HG03521 (cell line): ENCODE data around the gene ATAD3B.
"Not testable (repeated sequence)": the region's sequence is repeated elsewhere in the genome, so short reads cannot be mapped to it uniquely, and the experiment has no call there.

Source experiments
- ATAC-seq: cut with Tn5 transposase; IDR thresholded peaks from one replicate; pipeline ENCODE4 v1.9.1; 2021; ENCODE audit warnings: mild to moderate bottlenecking, moderate library complexity; ENCODE audit not compliant: unreplicated experiment

ATAD3B gene

DNA sequence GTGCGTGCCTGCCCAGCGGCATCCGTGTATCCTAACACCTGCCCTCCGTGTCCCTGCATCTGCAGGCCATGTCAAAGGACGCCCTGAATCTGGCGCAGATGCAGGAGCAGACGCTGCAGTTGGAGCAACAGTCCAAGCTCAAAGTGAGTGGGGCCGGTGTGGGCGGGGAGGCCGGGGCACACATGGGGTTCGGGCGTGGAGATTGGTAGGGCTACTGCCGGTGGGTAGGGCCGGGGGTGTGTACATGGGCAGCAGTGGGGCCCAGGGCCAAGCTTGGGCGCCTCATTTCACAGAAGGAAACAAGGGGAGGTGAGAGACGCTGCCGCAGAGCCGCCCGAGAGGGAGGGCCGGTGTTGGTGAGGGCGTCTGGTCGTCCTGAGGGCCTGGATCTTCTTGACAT, 20.9 kb upstream of the ATAD3B start:
- ATAC-seq = not testable (repeated sequence)

DNA sequence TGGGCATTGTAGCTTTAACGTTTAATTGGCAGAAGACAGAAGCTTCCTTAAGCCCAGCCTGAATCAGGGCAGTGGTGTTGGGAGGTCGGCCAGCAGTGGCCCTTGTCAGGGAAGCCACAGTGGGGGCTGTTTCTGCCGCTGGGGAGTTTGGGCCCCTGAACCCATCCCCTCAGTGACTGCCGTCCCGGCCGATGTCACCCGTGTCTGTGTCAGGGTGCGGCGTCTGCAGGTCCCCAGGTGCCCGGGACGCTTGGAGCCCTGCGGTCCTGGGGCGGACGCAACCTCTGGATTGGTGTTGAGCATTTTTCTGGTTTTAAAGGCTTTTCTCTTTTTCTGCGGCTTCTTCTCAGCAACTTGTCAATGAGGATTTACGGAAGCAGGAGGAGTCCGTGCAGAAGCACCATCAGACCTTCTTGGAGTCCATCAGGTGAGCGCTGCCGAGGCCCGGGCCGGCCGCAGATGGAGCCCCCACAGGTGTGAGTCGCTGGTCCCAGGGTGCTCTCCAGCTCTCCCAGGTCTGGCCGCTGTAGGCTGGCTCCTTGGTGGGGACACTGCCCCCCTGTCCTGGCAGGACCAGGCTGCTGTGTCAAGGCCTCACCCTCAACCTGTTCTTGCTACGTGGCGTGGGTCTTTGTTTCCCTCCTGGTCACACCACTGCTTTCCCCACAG, 19.7 kb upstream of the ATAD3B start:
- no peak for ATAC-seq

DNA sequence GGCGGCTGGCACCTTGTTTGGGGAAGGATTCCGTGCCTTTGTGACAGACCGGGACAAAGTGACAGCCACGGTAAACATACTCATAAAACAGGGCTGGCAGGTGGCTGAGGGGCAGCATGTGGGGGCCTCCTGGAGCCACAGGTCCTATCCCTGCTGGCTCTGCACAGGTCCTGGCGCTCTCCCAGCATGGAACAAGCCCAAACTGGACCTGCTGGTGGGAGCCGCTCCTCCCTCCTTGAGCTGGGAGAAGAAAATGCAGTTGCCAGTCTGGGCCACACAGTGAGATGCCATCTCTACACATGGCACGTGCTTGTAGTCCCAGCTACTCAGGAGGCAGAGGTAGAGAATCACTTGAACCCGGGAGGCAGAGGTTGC, 19.2 kb upstream of the ATAD3B start:
- not testable (repeated sequence) for ATAC-seq

DNA sequence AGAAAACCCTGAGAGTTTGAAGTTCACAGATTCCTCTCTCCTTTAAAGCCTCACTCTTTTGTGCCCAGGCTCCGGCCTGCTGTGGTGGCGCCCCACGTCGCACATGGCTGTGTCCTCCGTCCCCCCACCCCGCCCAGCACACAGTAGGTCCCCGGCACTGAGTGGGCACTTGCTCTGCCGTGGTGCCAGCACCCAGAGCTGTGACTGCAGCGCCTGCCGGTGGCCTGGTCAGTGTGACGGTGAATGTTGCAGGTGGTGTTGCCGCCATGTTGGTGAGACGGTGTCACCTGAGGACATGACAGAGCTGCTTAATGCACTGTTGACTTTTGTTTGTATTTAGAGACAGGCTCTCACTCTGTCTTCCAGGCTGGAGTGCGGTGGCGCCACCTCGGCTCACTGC, 18.7 kb upstream of the ATAD3B start:
- no peak for ATAC-seq

DNA sequence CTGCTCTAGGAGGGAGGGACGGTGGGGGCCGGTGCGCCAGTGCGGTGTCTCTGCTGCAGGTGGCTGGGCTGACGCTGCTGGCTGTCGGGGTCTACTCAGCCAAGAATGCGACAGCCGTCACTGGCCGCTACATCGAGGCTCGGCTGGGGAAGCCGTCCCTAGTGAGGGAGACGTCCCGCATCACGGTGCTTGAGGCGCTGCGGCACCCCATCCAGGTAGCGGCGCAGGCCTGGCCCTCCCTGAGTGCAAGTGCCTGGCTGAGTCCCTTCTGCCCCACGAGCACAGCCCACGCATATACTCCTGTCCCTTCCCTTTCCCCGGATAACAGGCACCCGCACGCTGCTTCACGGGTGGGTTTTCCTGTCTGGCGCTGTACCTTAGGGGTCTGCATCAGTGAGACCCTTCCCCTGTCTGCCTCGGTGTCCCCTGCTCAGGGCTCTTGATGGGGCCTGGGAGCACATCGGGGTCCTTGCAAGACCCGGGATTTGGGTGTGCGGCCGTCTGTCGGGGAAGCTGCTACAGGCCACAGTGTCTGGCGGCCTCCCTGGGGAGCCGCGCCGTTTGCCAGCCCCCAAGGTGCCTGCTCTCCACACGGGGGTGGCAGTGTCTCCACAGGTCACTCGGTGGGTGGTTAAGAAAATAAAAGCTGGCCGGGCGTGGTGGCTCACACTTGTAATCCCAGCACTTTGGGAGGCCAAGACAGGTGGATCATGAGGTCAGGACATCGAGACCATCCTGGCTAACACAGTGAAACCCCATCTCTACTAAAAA, 17.1 kb upstream of the ATAD3B start:
- not testable (repeated sequence) for ATAC-seq

DNA sequence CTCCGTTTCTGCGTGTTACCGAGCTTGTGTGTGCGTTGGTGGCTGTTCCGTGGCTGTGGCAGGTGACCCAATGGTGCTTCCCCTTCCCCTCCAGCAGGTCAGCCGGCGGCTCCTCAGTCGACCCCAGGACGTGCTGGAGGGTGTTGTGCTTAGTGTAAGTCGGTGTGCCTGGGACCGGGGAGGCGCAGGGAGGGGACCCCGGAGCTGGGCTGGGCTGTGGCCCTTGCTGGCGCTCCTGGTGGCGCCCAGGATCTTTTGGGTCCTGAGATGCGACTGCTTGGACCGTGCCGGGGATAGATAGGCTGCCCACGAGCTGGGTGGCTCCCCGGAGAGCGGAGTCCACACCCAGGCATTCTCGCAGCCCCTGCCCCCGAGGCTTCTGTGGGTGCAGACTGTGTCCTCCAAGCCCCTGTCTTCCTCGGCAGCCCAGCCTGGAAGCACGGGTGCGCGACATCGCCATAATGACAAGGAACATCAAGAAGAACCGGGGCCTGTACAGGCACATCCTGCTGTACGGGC, 16.1 kb upstream of the ATAD3B start:
- ATAC-seq = no peak

DNA sequence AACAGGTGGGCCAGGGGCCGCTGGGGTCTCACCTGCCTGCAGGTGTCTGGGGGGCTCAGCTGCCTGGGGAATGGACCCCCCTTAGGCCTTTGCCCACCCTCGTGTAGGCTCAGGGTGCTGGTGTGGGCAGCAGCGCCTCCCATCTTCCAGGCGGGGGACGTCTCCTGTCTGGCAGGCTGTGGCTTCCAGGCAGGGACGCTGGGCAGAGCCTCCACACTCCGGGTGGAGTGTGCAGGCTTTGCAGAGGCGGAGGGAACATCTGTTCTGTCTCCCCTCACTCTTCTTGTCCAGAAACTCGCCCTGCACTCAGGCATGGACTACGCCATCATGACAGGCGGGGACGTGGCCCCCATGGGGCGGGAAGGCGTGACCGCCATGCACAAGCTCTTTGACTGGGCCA, 15.6 kb upstream of the ATAD3B start:
- ATAC-seq = not testable (repeated sequence)

DNA sequence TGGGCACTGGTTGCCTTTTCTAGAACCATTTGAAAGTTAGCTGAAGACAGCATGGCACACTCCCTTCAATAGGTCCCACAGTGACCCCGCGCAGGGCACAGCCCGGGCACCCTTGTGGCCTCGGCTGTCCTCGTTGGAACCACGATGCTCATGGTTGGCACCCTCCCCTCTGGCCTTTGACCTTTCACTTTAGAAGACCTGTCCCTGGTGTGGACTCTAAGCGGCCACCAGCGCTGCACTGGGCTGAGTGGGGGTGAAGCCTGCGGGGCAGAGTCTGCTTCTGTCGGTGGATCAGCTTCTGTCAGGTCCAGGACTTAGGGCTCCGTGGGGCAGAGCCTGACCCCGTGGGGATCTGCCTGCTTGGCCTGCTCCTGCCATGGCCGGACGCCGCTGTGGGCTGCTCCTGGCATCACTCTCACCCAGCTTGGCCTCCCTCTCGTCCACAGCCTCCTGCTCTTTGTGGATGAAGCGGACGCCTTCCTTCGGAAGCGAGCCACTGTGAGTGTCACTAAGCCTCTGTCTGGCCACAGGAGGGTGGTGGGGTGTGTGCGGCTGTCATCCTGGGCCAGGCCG, 14.8 kb upstream of the ATAD3B start:
- ATAC-seq = not testable (repeated sequence)

DNA sequence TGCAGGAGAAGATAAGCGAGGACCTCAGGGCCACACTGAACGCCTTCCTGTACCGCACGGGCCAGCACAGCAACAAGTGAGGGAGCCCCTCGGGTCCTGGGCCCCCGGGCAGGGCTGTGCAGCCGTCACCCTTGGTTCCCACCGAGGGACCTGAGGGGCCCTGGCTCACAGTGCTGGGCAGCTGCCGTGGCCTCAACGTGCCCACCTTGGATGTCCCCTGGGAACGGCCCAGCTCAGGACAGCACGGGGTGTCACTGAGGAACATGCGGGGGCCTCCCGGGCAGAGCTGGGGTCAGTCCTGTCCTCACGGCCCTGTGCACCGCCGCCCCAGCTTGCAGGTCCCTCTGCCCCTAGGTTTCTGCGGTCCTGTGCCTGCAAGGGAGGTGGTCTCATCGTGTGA, 12.4 kb upstream of the ATAD3B start:
- not testable (repeated sequence) for ATAC-seq

DNA sequence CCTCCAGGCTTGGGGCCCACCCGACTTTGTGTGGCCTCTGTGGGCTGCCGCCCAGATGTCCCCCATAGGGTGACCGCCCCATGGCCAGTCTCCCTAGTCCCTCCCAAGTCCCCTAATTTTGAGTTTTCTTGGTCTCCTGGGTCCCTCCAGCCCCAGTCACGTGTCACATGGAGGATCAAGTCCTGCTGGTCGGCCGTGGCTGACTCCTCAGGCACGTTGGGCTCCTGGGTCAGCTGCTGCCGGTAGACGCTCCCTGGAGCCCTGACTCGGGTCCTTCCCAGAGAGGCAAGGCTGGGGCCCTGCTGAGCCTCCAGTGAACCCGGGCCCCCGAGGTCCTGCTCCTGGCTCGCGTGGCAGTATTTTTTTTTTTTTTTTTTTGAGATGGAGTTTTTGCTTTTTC, 11.9 kb upstream of the ATAD3B start:
- ATAC-seq = not testable (repeated sequence)

DNA sequence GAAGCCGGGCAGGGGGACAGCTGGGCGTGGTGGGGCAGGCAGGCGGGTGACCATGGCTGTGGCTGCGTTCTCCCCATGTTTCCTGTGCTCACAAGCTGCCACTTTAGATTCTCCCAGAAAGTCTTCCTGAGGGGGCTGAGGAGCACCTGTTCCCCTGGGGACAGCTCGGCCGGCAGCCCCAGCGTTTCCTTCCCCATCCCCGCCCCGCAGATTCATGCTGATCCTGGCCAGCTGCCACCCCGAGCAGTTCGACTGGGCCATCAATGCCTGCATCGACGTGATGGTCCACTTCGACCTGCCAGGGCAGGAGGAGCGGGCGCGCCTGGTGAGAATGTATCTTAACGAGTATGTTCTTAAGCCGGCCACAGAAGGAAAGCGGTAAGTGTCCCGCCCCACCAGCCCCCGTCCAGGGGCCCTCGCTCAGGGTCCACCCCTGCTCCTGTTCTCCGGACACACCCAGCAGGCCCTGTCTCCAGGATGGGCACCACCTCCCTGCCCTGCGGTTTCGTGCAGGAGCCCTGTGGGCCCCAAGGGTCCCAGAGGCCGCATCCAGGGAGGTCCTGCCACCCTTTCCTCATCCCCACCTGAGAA, 10.9 kb upstream of the ATAD3B start:
- no peak for ATAC-seq

DNA sequence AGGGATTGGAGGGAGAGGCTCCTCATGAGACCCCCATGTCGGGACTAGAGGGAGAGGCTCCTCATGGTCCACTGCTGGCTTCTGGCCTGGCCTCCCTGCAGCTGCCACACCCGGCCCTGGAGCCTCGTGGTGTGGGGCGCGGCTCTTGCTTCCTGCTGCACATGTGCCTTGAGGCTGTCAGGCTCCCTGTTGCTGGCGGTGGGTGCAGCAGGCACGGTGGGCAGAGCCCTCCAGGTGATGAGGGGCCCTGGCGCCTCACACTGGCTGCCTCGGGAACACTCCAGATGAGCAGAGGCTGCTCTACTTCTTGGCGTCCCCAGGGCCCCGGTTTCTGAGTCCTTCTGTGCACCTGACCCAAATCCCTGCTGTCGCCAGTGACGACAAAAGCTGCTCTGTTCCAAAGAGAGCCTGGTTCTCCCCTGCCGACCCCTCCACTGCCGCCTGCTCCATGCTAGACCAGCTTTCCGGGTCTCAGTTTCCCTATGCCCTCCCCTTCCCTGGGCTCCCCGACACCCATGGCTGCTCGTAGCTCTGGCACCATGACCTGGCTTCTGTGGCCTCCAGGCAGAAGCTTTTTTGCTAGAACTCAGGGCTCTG, 9.7 kb upstream of the ATAD3B start:
- ATAC-seq = no peak

DNA sequence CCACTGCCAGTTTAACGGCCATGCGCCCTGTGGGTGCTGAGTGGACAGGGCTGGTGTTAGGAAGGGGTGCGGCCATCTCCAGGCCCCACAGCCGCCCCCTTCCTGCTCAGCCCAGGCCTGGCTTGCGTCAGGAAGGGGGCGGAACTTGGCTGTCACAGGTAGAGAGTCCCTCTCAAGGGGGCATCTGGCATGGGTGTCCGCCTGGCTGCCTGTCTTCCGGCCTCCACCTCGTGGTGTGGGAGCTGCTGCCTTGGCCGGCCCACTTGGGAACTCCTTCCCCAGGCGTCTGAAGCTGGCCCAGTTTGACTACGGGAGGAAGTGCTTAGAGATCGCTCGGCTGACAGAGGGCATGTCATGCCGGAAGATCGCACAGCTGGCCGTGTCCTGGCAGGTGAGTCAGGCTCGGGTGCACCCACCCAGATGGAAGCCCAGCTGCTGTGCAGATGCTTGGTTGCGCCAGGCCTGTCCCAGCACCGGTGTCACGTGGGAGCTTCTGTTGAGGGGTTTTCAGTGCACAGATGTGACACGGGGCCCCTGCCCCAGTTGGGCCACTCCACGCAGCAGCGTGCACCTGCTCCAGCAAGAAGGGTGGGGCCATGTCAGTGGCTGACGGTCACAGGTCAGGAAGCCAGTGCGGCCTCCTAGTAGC, 9.1 kb upstream of the ATAD3B start:
- ATAC-seq = no peak

DNA sequence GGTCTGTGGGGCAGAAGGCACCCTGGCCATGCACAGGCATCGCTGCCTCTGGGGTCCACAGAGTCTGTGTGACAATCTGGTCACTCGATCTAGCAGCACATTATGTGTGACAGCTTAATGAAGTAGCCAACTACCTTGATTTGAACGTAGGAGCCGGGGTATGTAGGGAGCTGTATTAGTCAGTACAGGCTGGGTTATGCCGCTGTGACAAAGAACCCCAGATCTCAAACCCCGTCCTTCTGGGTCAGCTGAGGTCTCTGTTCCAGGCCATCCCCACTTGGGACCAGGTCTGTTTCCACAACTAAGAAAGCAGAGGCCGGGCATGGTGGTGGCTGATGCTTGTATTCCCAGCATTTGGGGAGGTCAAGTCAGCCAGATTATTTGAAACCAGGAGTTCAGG, 8.3 kb upstream of the ATAD3B start:
- ATAC-seq = no peak

DNA sequence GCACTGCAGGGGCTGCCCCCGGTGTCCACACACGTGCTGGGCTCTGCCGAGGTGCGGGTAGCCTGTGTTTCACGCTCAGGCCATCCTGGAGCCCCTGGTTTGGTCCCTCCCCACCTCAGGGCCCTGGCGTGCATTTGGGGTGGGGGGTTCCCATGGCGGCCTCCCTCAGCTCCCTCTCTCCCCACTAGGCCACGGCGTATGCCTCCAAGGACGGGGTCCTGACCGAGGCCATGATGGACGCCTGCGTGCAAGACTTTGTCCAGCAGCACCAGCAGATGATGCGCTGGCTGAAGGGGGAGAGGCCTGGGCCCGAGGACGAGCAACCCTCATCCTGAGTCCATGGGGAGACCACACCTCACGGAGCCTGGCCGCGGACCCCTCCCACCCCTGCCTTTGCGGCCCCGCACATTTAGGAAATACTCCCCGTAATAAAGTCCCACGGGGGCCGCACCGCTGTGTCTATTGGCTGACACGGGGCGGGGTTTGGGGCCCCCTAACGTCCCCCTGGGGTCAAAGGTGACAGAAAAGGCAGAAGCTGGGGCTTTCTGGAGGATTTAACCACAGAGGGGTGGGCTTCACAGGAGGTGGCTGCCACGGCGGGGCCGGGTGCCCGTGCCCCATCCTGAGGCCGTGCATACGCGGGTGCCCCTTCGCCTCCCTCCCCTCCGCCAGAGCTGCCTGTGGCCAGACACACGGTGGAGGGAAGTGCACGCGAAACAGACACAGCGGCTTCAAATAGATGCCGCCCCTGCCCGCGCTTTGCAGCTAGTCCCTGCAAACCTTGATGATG, 3.2 kb upstream of the ATAD3B start:
- not testable (repeated sequence) for ATAC-seq

DNA sequence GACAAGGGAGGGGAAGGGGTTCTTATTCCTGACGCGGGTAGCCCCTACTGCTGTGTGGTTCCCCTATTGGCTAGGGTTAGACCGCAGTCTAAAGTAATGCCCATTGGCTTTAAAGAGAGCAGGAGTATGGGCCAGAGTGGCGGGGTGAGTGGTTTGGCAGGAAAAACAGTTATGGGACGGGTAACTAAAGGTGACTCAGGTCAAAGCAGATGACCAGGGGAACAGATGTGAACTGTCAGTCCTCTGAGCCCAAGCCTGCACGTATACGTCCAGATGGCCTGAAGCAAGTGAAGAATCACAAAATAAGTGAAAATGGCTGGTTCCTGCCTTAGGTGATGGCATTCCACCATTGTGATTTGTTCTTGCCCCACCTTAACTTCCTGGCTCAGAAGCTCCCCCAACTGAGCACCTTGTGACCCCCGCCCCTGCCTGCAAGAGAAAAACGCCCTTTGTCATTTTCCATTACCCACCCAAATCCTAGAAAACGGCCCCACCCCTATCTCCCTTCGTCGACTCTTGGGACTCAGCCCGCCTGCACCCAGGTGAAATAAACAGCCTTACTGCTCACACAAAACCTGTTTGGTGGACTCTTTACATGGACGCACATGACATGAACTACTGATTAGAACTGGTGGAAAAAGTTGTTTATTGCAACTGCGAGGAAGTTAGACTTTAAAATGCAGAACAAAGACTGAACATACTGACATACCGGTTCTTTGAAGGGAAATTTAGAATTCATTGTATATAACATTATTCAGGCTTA, 758 bp upstream of the ATAD3B start:
- ATAC-seq = no peak

DNA sequence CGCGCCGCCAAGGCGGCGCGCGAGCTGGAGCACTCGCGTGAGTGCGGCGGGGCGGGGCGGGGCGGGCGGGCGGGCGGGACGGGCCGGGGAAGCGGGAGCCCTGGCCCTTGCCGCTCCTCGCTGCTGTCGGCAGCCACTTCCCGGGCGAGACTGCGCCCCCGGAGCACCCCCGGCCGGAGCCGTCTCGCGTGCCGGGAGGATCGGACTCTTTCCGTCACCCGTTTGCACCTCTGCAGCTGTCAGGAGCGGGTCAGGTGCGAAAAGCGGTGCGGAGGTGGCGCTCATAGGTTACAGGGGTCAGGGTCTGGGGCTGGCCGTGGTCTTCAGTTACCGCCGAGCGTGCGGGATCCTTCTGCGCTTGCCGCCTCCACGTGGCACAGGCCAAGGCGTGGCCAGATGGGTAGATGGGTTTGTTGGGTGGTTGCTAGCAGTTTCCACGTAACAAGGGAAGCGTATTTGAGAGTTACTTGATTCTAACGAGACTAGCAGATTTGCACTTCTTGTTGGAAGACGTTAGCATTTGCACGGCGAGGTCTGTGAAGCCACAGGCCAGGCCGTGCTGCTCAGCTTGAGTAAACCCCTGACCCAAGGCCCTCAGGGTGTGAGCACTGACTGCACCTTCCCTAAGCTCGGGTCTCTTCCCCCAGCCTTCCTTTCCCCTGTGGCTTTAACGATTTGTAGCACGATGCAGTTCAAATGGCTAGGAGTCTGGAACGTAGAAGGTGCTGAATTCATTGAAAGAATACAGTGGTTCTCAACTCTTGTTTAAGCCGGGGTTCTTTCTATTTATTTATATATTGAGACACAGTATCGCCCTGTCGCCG, 700 bp downstream of the ATAD3B start:
- ATAC-seq = peak; percentile 10

DNA sequence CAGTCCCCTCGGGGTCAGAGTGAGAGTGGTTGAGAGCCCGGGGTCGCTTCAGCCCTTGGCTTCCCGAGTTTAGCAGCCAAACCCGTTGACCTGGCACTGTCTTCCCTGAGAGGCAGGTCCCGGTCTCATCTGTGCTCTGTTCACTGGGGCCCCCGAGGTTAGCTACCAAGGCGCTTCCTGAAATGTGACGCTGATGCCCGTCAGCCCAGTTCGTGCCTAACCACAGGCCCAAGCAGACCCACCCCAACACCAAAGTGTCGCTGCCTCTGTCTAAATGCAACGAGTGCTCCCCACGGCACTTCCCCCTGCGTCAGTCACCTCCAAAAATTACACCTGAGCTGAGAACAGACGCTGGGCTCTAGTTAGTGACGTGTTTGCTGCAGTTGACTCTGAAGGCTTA, 4.4 kb downstream of the ATAD3B start:
- not testable (repeated sequence) for ATAC-seq
